ENCODE measurements around the gene DEUP1. TPM values are rescaled to one million over a fixed set of nuclear protein-coding genes. Genes with fewer than 3 reads are reported as not detected.
A peak's percentile ranks its signal among the peaks of the same experiment; 100 is the strongest.

Gene DEUP1
- total and polyA plus RNA-seq, 2 experiments from 2014 or later = 0.27 to 0.28 TPM

DNA sequence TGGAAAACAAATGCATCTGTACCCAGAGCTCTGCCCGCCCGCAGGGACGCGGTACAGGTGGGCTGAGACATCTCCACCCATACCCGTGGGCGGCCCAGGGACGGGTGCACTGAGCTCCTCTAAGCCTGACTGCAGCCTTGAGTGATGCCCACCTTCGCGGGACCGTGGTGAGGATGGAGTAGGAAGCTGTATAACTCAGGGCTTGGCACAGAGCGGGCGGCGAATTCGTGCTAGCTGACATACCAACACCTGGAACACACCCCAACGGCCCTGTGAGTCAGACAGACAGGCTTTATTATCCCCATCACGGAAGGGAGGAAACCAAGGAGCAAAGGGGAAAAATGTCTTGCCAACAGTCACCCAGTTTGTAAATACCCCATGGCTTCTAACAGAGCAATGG is 150.7 kb downstream of the DEUP1 start:
- no peaks in the 10 kb centered on the region for H3K27me3 ChIP-seq
- TF ChIP-seq, protein P1, sequence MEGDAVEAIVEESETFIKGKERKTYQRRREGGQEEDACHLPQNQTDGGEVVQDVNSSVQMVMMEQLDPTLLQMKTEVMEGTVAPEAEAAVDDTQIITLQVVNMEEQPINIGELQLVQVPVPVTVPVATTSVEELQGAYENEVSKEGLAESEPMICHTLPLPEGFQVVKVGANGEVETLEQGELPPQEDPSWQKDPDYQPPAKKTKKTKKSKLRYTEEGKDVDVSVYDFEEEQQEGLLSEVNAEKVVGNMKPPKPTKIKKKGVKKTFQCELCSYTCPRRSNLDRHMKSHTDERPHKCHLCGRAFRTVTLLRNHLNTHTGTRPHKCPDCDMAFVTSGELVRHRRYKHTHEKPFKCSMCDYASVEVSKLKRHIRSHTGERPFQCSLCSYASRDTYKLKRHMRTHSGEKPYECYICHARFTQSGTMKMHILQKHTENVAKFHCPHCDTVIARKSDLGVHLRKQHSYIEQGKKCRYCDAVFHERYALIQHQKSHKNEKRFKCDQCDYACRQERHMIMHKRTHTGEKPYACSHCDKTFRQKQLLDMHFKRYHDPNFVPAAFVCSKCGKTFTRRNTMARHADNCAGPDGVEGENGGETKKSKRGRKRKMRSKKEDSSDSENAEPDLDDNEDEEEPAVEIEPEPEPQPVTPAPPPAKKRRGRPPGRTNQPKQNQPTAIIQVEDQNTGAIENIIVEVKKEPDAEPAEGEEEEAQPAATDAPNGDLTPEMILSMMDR (IDR thresholded peaks at IDR 0.05; ENCODE audit: low read depth, low read length) = no peak
- peaks cover 59% of the 10 kb centered on the region for H3K4me1 ChIP-seq (ENCODE audit: low read depth)
- no peak overlapping the region for H3K27ac ChIP-seq
- no peak for DNase-seq (ENCODE audit: low read depth in 1 of 2, low spot score in 1 of 2)
- H3K9me3 ChIP-seq (ENCODE audit: low read depth) = no peaks in the 10 kb centered on the region
- no peak overlapping the region for H3K4me3 ChIP-seq
- no peaks in the 10 kb centered on the region for H3K36me3 ChIP-seq

DNA sequence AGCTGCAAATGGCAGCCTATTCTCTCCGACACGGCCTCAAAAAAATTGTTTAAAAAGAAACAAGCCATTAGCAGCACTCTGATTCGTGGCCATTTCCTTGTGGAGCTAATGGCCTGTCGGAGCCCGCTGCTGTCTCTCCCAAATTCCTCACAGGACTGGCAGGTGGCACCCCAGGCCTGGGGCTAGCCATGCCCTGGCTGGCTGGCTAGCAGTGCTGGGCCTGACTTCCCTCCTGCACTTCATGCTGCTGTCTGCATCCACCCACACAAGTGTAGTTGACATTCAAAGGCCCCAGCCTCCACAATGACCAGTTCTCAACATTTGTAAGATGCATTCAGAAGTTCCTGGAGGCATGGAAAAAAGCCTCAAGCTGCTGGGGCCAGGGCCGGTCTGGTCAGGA is 151.2 kb downstream of the DEUP1 start:
- peaks cover 60% of the 10 kb centered on the region for H3K4me1 ChIP-seq (ENCODE audit: low read depth)

DNA sequence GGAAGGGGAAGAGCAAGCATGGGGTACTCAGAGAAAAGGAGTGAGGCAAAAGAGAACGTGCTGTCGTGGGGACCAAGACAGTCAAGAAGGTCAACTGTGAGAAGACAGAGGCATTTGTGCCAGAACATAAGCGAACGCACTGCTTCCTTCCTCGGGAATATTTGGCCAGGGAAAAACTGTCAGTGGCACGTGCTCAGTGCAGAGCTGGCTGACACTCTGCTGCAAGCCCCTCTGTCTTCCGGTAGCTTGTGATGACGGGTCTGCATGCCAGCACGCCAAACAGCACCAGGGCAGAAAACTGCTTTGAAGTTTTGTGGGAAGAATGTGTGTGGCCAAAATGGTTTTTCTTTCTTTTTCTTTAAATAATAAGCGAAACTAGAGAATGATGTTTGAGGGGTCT is 152.0 kb downstream of the DEUP1 start:
- Histone ChIP-seq H3K4me3 (no peak overlapping the region), H3K9me3 (ENCODE audit: low read depth) (no peaks in the 10 kb centered on the region), H3K4me1 (ENCODE audit: low read depth) (peaks cover 60% of the 10 kb centered on the region), H3K27me3 (no peaks in the 10 kb centered on the region), H3K36me3 (no peaks in the 10 kb centered on the region), H3K27ac (no peak overlapping the region)
- no peak for DNase-seq (ENCODE audit: low read depth in 1 of 2, low spot score in 1 of 2)
- TF ChIP-seq, protein P1 (IDR thresholded peaks at IDR 0.05; ENCODE audit: low read depth, low read length) = no peak

More for the DNA sequence above, 151.2 kb downstream of the DEUP1 start:
- Histone ChIP-seq H3K36me3 (no peaks in the 10 kb centered on the region), H3K4me3 (no peak overlapping the region), H3K9me3 (ENCODE audit: low read depth) (no peaks in the 10 kb centered on the region), H3K27me3 (no peaks in the 10 kb centered on the region), H3K27ac (no peak overlapping the region)
- no peak for DNase-seq (ENCODE audit: low read depth in 1 of 2, low spot score in 1 of 2)
- TF ChIP-seq, protein P1 (IDR thresholded peaks at IDR 0.05; ENCODE audit: low read depth, low read length) = no peak

DNA sequence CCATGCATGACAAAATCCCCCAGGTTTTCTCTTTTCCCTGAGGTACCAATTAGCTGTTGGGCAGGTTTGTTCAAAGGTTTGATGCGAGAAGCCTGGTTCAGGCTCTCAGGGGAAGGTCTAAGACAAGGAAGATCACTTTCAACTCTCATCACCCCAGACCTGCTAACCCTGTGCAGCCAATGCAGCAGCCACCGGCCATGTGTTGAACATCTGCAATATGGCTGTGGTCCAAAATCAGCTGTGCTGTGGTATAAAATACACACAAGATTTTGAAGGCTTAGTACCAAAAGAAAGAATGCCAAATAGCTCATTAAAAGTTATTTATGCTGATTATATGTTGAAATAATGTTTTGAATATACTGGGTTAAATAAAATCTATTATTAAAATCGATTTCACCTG is 154.2 kb downstream of the DEUP1 start:
- H3K4me1 ChIP-seq (ENCODE audit: low read depth) = peaks cover 73% of the 10 kb centered on the region
- DNase-seq (ENCODE audit: low read depth in 1 of 2, low spot score in 1 of 2) = peak in 1 of 2 donors; percentile 44
- H3K27me3 ChIP-seq = no peaks in the 10 kb centered on the region
- H3K9me3 ChIP-seq (ENCODE audit: low read depth) = no peaks in the 10 kb centered on the region
- H3K36me3 ChIP-seq = no peaks in the 10 kb centered on the region
- TF ChIP-seq, protein P1 (IDR thresholded peaks at IDR 0.05; ENCODE audit: low read depth, low read length) = no peak
- H3K4me3 ChIP-seq = no peak overlapping the region
- H3K27ac ChIP-seq = no peak overlapping the region

DNA sequence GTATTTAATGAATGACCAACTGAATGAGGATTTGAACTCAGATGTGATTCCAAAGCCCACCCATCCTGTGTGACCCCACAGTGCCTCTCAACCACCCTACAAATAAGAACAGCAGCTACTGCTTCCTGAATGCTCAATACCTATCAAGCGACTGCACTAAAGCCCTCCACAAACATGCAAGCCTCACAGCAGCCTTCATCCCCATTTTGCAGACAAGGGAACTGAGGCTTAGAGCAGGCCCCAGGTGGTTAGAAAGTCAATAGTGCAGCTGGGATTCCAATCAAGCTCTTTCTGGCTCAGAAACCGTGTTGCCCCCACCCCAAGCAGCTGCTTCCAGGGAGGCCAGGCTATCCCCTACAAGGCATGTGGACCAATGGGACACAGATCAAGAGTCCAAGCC is 155.4 kb downstream of the DEUP1 start:
- H3K4me3 ChIP-seq = no peak overlapping the region
- DNase-seq (ENCODE audit: low read depth in 1 of 2, low spot score in 1 of 2) = no peak
- H3K36me3 ChIP-seq = no peaks in the 10 kb centered on the region
- peaks cover 85% of the 10 kb centered on the region for H3K4me1 ChIP-seq (ENCODE audit: low read depth)
- H3K27ac ChIP-seq = peak overlapping the region; percentile 67
- TF ChIP-seq, protein P1 (IDR thresholded peaks at IDR 0.05; ENCODE audit: low read depth, low read length) = no peak
- no peaks in the 10 kb centered on the region for H3K9me3 ChIP-seq (ENCODE audit: low read depth)
- no peaks in the 10 kb centered on the region for H3K27me3 ChIP-seq

DNA sequence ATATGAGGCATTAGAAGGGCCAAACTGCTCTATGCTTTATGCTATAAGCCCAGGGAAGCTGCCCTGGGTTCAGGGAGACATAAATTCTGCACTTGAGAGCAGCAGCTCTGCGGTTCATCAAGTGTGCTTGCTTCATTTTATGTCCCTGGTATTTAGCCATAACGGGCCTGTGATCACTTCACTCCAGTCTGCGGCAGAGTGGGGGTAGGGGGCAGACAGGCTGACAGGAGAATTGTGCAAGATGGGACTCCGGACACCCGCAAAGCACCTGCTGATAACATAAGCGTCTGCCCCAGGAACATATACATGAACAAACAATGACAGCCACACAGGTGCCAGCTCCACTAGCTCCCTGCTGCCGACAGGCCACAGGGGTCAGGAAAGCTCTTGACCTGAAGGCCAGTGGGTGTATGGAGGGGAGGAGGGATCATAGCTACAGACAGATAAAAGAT is 156.5 kb downstream of the DEUP1 start:
- no peaks in the 10 kb centered on the region for H3K9me3 ChIP-seq (ENCODE audit: low read depth)
- peak overlapping the region; percentile 67 for H3K27ac ChIP-seq
- no peaks in the 10 kb centered on the region for H3K27me3 ChIP-seq
- TF ChIP-seq, protein P1 (IDR thresholded peaks at IDR 0.05; ENCODE audit: low read depth, low read length) = no peak
- peak in 1 of 2 donors; percentile 62 for DNase-seq (ENCODE audit: low read depth in 1 of 2, low spot score in 1 of 2)
- no peak overlapping the region for H3K4me3 ChIP-seq
- H3K36me3 ChIP-seq = no peaks in the 10 kb centered on the region
- peaks cover 84% of the 10 kb centered on the region for H3K4me1 ChIP-seq (ENCODE audit: low read depth)
